Measurements from ENCODE around the gene FYN.
A peak's percentile ranks its signal among the peaks of the same experiment; 100 is the strongest.

The FYN gene

GRCh38 chr6:111834356-111834755 is 38.9 kb downstream of the FYN start:
- peak overlapping the region; percentile 71 for H3K27ac Mint-ChIP-seq (ENCODE audit: low read depth)
- DNase-seq (ENCODE audit: low spot score in 2 of 2) (no peak), ATAC-seq (replicated peaks; ENCODE audit: extremely low read depth, poor library complexity, severe bottlenecking) (no peak)
- peaks cover 28% of the 10 kb centered on the region for H3K36me3 Mint-ChIP-seq (ENCODE audit: insufficient read depth)
- peak overlapping the region; percentile 14 for H3K4me3 Mint-ChIP-seq
- H3K9me3 Mint-ChIP-seq = no peaks in the 10 kb centered on the region
- H3K27me3 Mint-ChIP-seq = no peaks in the 10 kb centered on the region
- peaks cover 65% of the 10 kb centered on the region for H3K4me1 Mint-ChIP-seq

- Mint-ChIP-seq H3K36me3 (ENCODE audit: insufficient read depth) (peaks cover 26% of the 10 kb centered on the region), H3K27ac (ENCODE audit: low read depth) (peak overlapping the region; percentile 71), H3K9me3 (no peaks in the 10 kb centered on the region), H3K4me3 (peak overlapping the region; percentile 55), H3K27me3 (no peaks in the 10 kb centered on the region), H3K4me1 (peaks cover 69% of the 10 kb centered on the region)
- no peak for ATAC-seq (replicated peaks; ENCODE audit: extremely low read depth, poor library complexity, severe bottlenecking)
- DNase-seq (ENCODE audit: low spot score in 2 of 2) = no peak
Observed at GRCh38 chr6:111832833-111833418, 40.3 kb downstream of the FYN start.

GRCh38 chr6:111831408-111831807 is 41.8 kb downstream of the FYN start:
- H3K36me3 Mint-ChIP-seq (ENCODE audit: insufficient read depth) = peaks cover 22% of the 10 kb centered on the region
- no peak overlapping the region for H3K4me3 Mint-ChIP-seq
- DNase-seq (ENCODE audit: low spot score in 2 of 2) = no peak
- H3K9me3 Mint-ChIP-seq = no peaks in the 10 kb centered on the region
- H3K27ac Mint-ChIP-seq (ENCODE audit: low read depth) = no peak overlapping the region
- ATAC-seq (replicated peaks; ENCODE audit: extremely low read depth, poor library complexity, severe bottlenecking) = no peak
- peaks cover 77% of the 10 kb centered on the region for H3K4me1 Mint-ChIP-seq
- no peaks in the 10 kb centered on the region for H3K27me3 Mint-ChIP-seq

- H3K4me1 Mint-ChIP-seq = peaks cover 75% of the 10 kb centered on the region
- H3K27me3 Mint-ChIP-seq = no peaks in the 10 kb centered on the region
- DNase-seq (ENCODE audit: low spot score in 2 of 2) (no peak), ATAC-seq (replicated peaks; ENCODE audit: extremely low read depth, poor library complexity, severe bottlenecking) (no peak)
- H3K9me3 Mint-ChIP-seq = no peaks in the 10 kb centered on the region
- peaks cover 20% of the 10 kb centered on the region for H3K36me3 Mint-ChIP-seq (ENCODE audit: insufficient read depth)
- peak overlapping the region; percentile 38 for H3K27ac Mint-ChIP-seq (ENCODE audit: low read depth)
- H3K4me3 Mint-ChIP-seq = no peak overlapping the region
Observed at GRCh38 chr6:111829998-111830397, 43.3 kb downstream of the FYN start.

- DNase-seq (ENCODE audit: low spot score in 2 of 2) (no peak), ATAC-seq (replicated peaks; ENCODE audit: extremely low read depth, poor library complexity, severe bottlenecking) (no peak)
- peaks cover 20% of the 10 kb centered on the region for H3K36me3 Mint-ChIP-seq (ENCODE audit: insufficient read depth)
- peaks cover 74% of the 10 kb centered on the region for H3K4me1 Mint-ChIP-seq
- H3K27me3 Mint-ChIP-seq = no peaks in the 10 kb centered on the region
- no peaks in the 10 kb centered on the region for H3K9me3 Mint-ChIP-seq
- H3K4me3 Mint-ChIP-seq = no peak overlapping the region
- peak overlapping the region; percentile 38 for H3K27ac Mint-ChIP-seq (ENCODE audit: low read depth)
Observed at GRCh38 chr6:111829581-111829980, 43.7 kb downstream of the FYN start.

- Mint-ChIP-seq H3K36me3 (ENCODE audit: insufficient read depth) (peaks cover 21% of the 10 kb centered on the region), H3K4me3 (no peak overlapping the region), H3K9me3 (no peaks in the 10 kb centered on the region), H3K4me1 (peaks cover 74% of the 10 kb centered on the region), H3K27ac (ENCODE audit: low read depth) (peak overlapping the region; percentile 38), H3K27me3 (no peaks in the 10 kb centered on the region)
- ATAC-seq (replicated peaks; ENCODE audit: extremely low read depth, poor library complexity, severe bottlenecking) (no peak), DNase-seq (ENCODE audit: low spot score in 2 of 2) (no peak)
Observed at GRCh38 chr6:111828809-111829208, 44.4 kb downstream of the FYN start.

- peaks cover 16% of the 10 kb centered on the region for H3K36me3 Mint-ChIP-seq (ENCODE audit: insufficient read depth)
- peak overlapping the region; percentile 76 for H3K27ac Mint-ChIP-seq (ENCODE audit: low read depth)
- no peak for DNase-seq (ENCODE audit: low spot score in 2 of 2)
- no peaks in the 10 kb centered on the region for H3K9me3 Mint-ChIP-seq
- no peaks in the 10 kb centered on the region for H3K27me3 Mint-ChIP-seq
- H3K4me3 Mint-ChIP-seq = peak overlapping the region; percentile 3
- ATAC-seq (replicated peaks; ENCODE audit: extremely low read depth, poor library complexity, severe bottlenecking) = no peak
- H3K4me1 Mint-ChIP-seq = peaks cover 64% of the 10 kb centered on the region
Observed at GRCh38 chr6:111825439-111826086, 47.7 kb downstream of the FYN start.

- Mint-ChIP-seq H3K36me3 (ENCODE audit: insufficient read depth) (peaks cover 15% of the 10 kb centered on the region), H3K27me3 (no peaks in the 10 kb centered on the region), H3K4me3 (peak overlapping the region; percentile 61), H3K4me1 (peaks cover 57% of the 10 kb centered on the region), H3K9me3 (no peaks in the 10 kb centered on the region), H3K27ac (ENCODE audit: low read depth) (peak overlapping the region; percentile 76)
- DNase-seq (ENCODE audit: low spot score in 2 of 2) = no peak
- no peak for ATAC-seq (replicated peaks; ENCODE audit: extremely low read depth, poor library complexity, severe bottlenecking)
Observed at GRCh38 chr6:111824608-111825337, 48.5 kb downstream of the FYN start.

- H3K27me3 Mint-ChIP-seq = no peaks in the 10 kb centered on the region
- peak overlapping the region; percentile 61 for H3K4me3 Mint-ChIP-seq
- DNase-seq (ENCODE audit: low spot score in 2 of 2) = no peak
- H3K4me1 Mint-ChIP-seq = peaks cover 57% of the 10 kb centered on the region
- H3K36me3 Mint-ChIP-seq (ENCODE audit: insufficient read depth) = peaks cover 15% of the 10 kb centered on the region
- peak; percentile 82 for ATAC-seq (replicated peaks; ENCODE audit: extremely low read depth, poor library complexity, severe bottlenecking)
- peak overlapping the region; percentile 76 for H3K27ac Mint-ChIP-seq (ENCODE audit: low read depth)
- no peaks in the 10 kb centered on the region for H3K9me3 Mint-ChIP-seq
Observed at GRCh38 chr6:111823831-111824607, 49.2 kb downstream of the FYN start.

GRCh38 chr6:111823012-111823411 is 50.2 kb downstream of the FYN start:
- H3K27me3 Mint-ChIP-seq = no peaks in the 10 kb centered on the region
- no peak for DNase-seq (ENCODE audit: low spot score in 2 of 2)
- peaks cover 12% of the 10 kb centered on the region for H3K36me3 Mint-ChIP-seq (ENCODE audit: insufficient read depth)
- no peaks in the 10 kb centered on the region for H3K9me3 Mint-ChIP-seq
- peak overlapping the region; percentile 61 for H3K4me3 Mint-ChIP-seq
- peak overlapping the region; percentile 76 for H3K27ac Mint-ChIP-seq (ENCODE audit: low read depth)
- ATAC-seq (replicated peaks; ENCODE audit: extremely low read depth, poor library complexity, severe bottlenecking) = no peak
- H3K4me1 Mint-ChIP-seq = peaks cover 66% of the 10 kb centered on the region

GRCh38 chr6:111819458-111819857 is 53.8 kb downstream of the FYN start:
- no peak for DNase-seq (ENCODE audit: low spot score in 2 of 2)
- H3K27ac Mint-ChIP-seq (ENCODE audit: low read depth) = peak overlapping the region; percentile 85
- H3K4me1 Mint-ChIP-seq = peaks cover 58% of the 10 kb centered on the region
- ATAC-seq (replicated peaks; ENCODE audit: extremely low read depth, poor library complexity, severe bottlenecking) = no peak
- H3K9me3 Mint-ChIP-seq = no peaks in the 10 kb centered on the region
- no peaks in the 10 kb centered on the region for H3K27me3 Mint-ChIP-seq
- peak overlapping the region; percentile 41 for H3K4me3 Mint-ChIP-seq
- H3K36me3 Mint-ChIP-seq (ENCODE audit: insufficient read depth) = peaks cover 9% of the 10 kb centered on the region

GRCh38 chr6:111818539-111819226 is 54.6 kb downstream of the FYN start:
- Mint-ChIP-seq H3K27ac (ENCODE audit: low read depth) (peak overlapping the region; percentile 85), H3K4me1 (peaks cover 57% of the 10 kb centered on the region)
- ATAC-seq (replicated peaks; ENCODE audit: extremely low read depth, poor library complexity, severe bottlenecking) = peak; percentile 62

More at GRCh38 chr6:111818539-111819226, 54.6 kb downstream of the FYN start:
- Mint-ChIP-seq H3K27me3 (no peaks in the 10 kb centered on the region), H3K36me3 (ENCODE audit: insufficient read depth) (peaks cover 12% of the 10 kb centered on the region), H3K9me3 (no peaks in the 10 kb centered on the region), H3K4me3 (peak overlapping the region; percentile 41)
- DNase-seq (ENCODE audit: low spot score in 2 of 2) = no peak

Data from central memory CD8-positive, alpha-beta T cell (primary cell).